GM10248 (cell line): Measurements from ENCODE around the gene LRCH4.
A peak's percentile ranks its signal among the peaks of the same experiment; 100 is the strongest.

Source experiments
- CTCF ChIA-PET: fragments of 300-600 bp; sonication (Branson Sonifier 250); formaldehyde crosslinking; extraction: SDS; loops from one replicate; lab custom pipeline; 2021; ENCODE audit warnings: antibody characterized with exemption; lab: Yijun Ruan, JAX
- POLR2A ChIA-PET: fragments of 350-650 bp; sonication (Branson Sonifier 250); formaldehyde crosslinking; extraction: SDS; loops from one replicate; lab custom pipeline; 2020; ENCODE audit warnings: antibody characterized with exemption; lab: Yijun Ruan, JAX
- DNase-seq: peaks from one replicate; pipeline ENCODE4 v3.0.0; 2012; ENCODE audit errors: extremely low spot score
- CTCF ChIP-seq: IDR thresholded peaks from 2 replicates; pipeline ENCODE4 v1.5.1; 2012; ENCODE audit warnings: mild to moderate bottlenecking, low read depth; ENCODE audit errors: extremely low read depth, missing control alignments, control extremely low read depth

Gene LRCH4

DNA sequence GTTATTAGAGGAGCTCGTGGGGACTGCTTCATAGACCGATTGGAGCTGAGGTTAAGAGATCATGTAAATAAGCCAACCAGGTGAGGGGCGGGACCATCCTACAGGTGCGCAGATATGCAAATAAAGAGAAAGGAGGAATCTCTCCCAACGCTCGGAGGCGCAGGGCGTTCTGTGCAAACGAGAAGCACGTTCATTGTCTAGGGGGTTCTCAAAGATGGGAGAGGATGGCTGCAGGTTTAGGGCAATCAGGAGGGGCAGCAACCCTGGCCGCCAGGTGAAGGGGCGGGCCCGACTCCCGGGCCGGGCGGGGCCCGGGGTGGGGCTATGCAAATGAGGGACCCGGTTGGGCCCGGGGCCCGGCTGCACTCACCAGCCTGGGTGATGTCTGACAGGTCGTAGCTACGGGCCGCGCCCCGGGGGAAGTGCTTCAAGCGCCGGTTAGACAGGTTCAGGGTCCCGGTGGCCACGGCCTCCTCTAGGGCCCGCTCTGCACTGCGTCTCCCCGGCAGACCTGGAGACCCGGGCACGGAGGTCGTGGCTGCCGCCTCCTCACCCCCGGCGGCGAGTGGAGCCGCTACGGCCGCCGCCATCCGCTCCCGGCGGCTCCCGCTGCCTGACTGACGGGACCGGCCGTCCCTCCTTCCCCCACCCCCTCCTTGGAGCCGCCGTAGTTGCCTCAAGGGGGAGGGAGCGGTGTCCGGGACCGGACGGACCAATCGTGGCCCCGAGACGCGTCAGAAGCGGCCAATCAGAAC is at the start of gene LRCH4:
LRCH4 (minus strand) TSS at position 619 of the 755 bp plus-strand sequence; CDS start at position 590, 29 bp downstream.
- POLR2A ChIA-PET = interaction anchor here (0.5 to 1.3 kb wide), 19 partner anchors 9 to 289 kb away, joined by 3 to 14 read pairs (median 4); partner anchors contain the start of genes GNB2, MOSPD3, PCOLCE and SRRT
- CTCF ChIA-PET = interaction anchor here (0.6 to 4.4 kb wide), 30 partner anchors 11 to 266 kb away, joined by 3 to 20 read pairs (median 4); partner anchors contain the start of genes MOSPD3, POP7 and SAP25
- peak; percentile 77 for DNase-seq

DNA sequence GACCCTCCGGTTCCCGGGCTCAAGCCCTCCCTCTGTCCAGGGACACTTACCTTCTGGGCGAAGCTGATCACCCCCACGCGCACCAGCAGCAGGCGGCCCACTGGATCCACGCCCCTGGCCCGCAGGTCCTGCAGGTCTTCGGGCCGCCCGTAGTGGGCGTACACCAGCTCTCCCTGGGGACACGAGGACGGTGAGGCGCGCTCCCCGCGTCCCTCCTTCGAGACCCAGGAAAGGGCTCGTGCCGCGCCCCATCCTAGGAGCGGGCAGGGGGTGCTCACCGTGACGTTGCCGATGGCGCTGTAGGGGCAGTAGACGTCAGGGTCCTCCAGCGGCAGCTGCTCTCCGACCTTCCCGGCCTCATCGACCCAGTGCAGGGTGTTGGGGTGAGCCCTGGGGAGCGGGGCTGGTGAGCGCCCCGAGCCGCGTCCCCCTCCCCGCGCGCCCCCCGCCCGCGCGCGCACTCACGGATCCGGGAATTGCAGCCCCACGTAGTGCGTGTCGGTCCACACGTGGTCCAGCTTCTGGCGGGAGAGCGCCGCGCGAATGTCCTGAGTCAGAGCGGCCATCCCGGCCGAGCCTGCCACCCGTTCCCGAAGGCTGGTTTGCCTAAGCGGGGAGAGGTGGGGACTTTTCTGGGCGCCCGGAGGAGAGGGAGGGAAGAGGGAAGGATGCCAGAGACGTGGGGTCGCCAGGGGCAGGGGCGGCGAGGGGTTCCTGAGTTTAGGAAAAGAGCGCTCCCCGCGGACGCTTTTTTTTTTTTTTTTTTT is 47.2 kb upstream of the LRCH4 start:
- POLR2A ChIA-PET = interaction anchor here (0.6 to 0.7 kb wide), 2 partner anchors 49 to 158 kb away, joined by 3 to 5 read pairs; no protein-coding TSS in a partner anchor
- TF ChIP-seq CTCF = peak; percentile 30
- CTCF ChIA-PET = interaction anchor here (0.8 to 3.0 kb wide), 12 partner anchors 9 to 219 kb away, joined by 3 to 9 read pairs (median 4); partner anchors contain the start of gene SLC12A9
- DNase-seq = peak; percentile 79

More for the DNA sequence above, at the start of gene LRCH4:
- no peak for TF ChIP-seq CTCF

DNA sequence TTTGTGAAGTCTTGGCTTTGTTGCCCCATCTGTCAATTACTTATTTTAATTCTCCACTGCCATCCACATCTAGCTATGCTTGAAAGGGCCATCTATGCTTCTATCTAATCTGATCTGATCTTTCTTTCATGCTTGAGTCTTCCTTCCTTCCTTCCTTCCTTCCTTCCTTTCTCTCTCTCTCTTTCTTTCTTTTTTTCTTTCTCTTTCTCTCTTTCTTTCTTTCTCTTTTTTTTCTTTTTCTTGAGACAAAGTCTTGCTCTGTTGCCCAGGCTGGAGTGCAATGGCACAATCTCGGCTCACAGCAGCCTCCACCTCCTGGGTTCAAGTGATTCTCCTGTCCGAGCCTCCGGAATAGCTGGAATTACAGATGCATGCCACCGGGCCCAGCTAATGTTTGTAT is 44.1 kb upstream of the LRCH4 start:
- POLR2A ChIA-PET = no interaction called here
- CTCF ChIA-PET = interaction anchor here (1.1 to 2.6 kb wide), 12 partner anchors 9 to 580 kb away, joined by 3 to 13 read pairs (median 4); partner anchors contain the start of gene MOSPD3
- TF ChIP-seq CTCF = no peak
- DNase-seq = no peak

DNA sequence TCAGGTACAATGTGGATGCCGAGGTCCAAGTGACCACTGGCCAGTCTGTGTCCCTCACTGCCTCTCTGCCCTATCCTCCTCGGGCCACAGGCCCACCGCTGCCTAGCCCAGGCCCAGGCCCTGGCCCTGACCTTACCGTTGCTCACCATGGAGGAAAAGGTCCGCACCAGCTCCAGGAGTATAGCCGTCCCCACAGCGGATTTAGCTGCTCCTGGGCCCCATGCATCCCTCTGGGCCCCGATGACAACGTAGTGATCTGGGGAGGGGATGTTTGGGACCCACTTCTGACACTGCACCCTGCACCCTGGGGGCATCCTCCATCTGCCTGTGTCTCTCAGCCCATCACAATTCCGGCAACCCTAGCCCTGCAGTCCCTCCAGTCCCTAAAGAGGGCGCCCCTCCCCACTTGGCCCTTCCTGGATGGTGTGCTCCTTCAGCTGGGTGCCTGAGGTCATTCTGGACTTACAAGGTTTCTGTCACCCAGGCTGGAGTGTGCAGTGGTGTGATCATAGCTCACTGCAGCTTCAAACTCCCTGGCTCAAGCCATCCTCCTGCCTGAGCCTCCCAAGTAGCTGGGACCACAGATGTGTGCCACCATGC is 43.3 kb upstream of the LRCH4 start:
- CTCF ChIA-PET = interaction anchor here (0.8 to 2.6 kb wide), 14 partner anchors 10 to 581 kb away, joined by 3 to 13 read pairs (median 4); partner anchors contain the start of genes MOSPD3 and POP7
- DNase-seq = no peak
- POLR2A ChIA-PET = no interaction called here
- peak; percentile 53 for TF ChIP-seq CTCF

DNA sequence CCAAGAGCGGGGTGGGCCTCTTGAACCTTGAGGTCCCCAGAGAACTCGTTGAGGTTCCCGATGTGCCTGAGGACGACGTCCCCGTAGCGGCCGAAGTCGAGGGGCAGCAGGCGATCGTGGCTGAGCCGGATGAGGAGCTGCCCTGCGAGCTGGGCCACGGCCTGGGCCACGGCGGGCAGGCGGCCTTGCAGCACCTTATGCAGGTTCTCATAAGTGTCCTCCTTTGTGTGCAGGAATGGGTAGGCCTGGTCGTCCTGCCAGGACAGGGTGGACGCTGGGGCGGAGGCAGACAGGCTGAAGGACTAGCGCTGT is 41.3 kb upstream of the LRCH4 start:
- ChIA-PET CTCF (interaction anchor here (2.2 kb wide), 1 partner anchor 78 kb away, joined by 10 read pairs; the partner anchor contains the start of gene POP7), POLR2A (no interaction called here)
- DNase-seq = no peak
- no peak for TF ChIP-seq CTCF
